ENCODE measurements around the gene PDIA4. TPM values are rescaled to one million over a fixed set of nuclear protein-coding genes. Genes with fewer than 3 reads are reported as not detected.
A peak's percentile ranks its signal among the peaks of the same experiment; 100 is the strongest.

PDIA4 gene
- total and polyA plus RNA-seq, 2 experiments from 2014 or later = 371 to 413 TPM

GRCh38 chr7:149060156-149060555, 31.9 kb upstream of the PDIA4 start:
- Histone ChIP-seq H3K4me2 (no peak overlapping the region), H3K27ac (peak overlapping the region; percentile 11), H3K9me3 (ENCODE audit: low read depth) (no peaks in the 10 kb centered on the region), H3K27me3 (no peaks in the 10 kb centered on the region), H3K79me2 (peaks cover 4% of the 10 kb centered on the region), H3K4me1 (ENCODE audit: insufficient read depth) (no peaks in the 10 kb centered on the region), H2AFZ (no peak overlapping the region), H3K36me3 (replicated peaks; ENCODE audit: insufficient read depth, low read depth) (no peaks in the 10 kb centered on the region), H3K9me2 (replicated peaks; ENCODE audit: insufficient read depth) (no peaks in the 10 kb centered on the region), H3K4me3 (no peak overlapping the region), H4K20me1 (ENCODE audit: insufficient read depth, poor library complexity, severe bottlenecking) (no peaks in the 10 kb centered on the region)
- DNase-seq (ENCODE audit: low spot score) = no peak
- TF ChIP-seq, protein P1, sequence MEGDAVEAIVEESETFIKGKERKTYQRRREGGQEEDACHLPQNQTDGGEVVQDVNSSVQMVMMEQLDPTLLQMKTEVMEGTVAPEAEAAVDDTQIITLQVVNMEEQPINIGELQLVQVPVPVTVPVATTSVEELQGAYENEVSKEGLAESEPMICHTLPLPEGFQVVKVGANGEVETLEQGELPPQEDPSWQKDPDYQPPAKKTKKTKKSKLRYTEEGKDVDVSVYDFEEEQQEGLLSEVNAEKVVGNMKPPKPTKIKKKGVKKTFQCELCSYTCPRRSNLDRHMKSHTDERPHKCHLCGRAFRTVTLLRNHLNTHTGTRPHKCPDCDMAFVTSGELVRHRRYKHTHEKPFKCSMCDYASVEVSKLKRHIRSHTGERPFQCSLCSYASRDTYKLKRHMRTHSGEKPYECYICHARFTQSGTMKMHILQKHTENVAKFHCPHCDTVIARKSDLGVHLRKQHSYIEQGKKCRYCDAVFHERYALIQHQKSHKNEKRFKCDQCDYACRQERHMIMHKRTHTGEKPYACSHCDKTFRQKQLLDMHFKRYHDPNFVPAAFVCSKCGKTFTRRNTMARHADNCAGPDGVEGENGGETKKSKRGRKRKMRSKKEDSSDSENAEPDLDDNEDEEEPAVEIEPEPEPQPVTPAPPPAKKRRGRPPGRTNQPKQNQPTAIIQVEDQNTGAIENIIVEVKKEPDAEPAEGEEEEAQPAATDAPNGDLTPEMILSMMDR (IDR thresholded peaks at IDR 0.05; ENCODE audit: poor library complexity) = no peak
- no peak for TF ChIP-seq EZH2 (IDR thresholded peaks at IDR 0.05; ENCODE audit: borderline replicate concordance)
- TF ChIP-seq EZH2phosphoT487 (IDR thresholded peaks at IDR 0.05; ENCODE audit: low read depth, severe bottlenecking, unreplicated experiment) = no peak
- 78% methylated on average over 1 of the region's 1 CpG for WGBS (ENCODE audit: low lambda C conversion rate, missing lambda C conversion rate)

- Histone ChIP-seq H3K79me2 (no peaks in the 10 kb centered on the region), H3K9me3 (ENCODE audit: low read depth) (no peaks in the 10 kb centered on the region), H3K27me3 (no peaks in the 10 kb centered on the region), H3K4me2 (no peak overlapping the region), H3K9me2 (replicated peaks; ENCODE audit: insufficient read depth) (no peaks in the 10 kb centered on the region), H3K27ac (no peak overlapping the region), H2AFZ (no peak overlapping the region), H3K4me3 (no peak overlapping the region), H3K36me3 (replicated peaks; ENCODE audit: insufficient read depth, low read depth) (no peaks in the 10 kb centered on the region), H4K20me1 (ENCODE audit: insufficient read depth, poor library complexity, severe bottlenecking) (no peaks in the 10 kb centered on the region), H3K4me1 (ENCODE audit: insufficient read depth) (no peaks in the 10 kb centered on the region)
- TF ChIP-seq, protein P1 (IDR thresholded peaks at IDR 0.05; ENCODE audit: poor library complexity) = no peak
- TF ChIP-seq EZH2 (IDR thresholded peaks at IDR 0.05; ENCODE audit: borderline replicate concordance) (no peak), EZH2phosphoT487 (IDR thresholded peaks at IDR 0.05; ENCODE audit: low read depth, severe bottlenecking, unreplicated experiment) (no peak)
- DNase-seq (ENCODE audit: low spot score) = no peak
- whole genome bisulfite sequencing (ENCODE audit: low lambda C conversion rate, missing lambda C conversion rate) = 96% methylated on average over 8 of the region's 8 CpGs
These were observed 25.6 kb upstream of the PDIA4 start for GRCh38 chr7:149053885-149054284.

DNA sequence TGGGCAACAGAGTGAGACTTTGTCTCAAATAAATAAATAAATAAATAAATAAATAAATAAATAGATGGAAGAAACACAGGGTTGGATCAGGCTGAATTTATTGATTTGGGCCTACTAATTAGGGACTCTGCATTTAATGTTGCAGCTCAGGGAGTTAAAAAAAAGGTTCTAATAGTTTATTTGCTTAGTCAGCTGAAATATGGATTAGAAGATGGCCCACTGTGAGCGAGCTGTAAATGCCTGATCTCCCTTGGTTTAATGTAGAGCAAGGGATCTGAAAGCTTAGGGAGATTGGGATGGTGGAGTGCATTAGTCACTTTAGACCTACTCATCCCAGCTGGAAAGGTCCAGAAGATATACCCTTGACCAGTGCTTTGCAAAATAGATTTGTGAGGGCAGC, 25.1 kb upstream of the PDIA4 start:
- WGBS (ENCODE audit: low lambda C conversion rate, missing lambda C conversion rate) = 92% methylated on average over 1 of the region's 1 CpG

More for the DNA sequence above, 25.1 kb upstream of the PDIA4 start:
- H3K4me3 ChIP-seq = no peak overlapping the region
- DNase-seq (ENCODE audit: low spot score) = no peak
- no peaks in the 10 kb centered on the region for H3K79me2 ChIP-seq
- no peak overlapping the region for H3K27ac ChIP-seq
- no peak overlapping the region for H3K4me2 ChIP-seq
- TF ChIP-seq, protein P1 (IDR thresholded peaks at IDR 0.05; ENCODE audit: poor library complexity) = no peak
- no peak for TF ChIP-seq EZH2phosphoT487 (IDR thresholded peaks at IDR 0.05; ENCODE audit: low read depth, severe bottlenecking, unreplicated experiment)
- no peak for TF ChIP-seq EZH2 (IDR thresholded peaks at IDR 0.05; ENCODE audit: borderline replicate concordance)
- H3K9me3 ChIP-seq (ENCODE audit: low read depth) = no peaks in the 10 kb centered on the region
- H3K27me3 ChIP-seq = no peaks in the 10 kb centered on the region
- H3K4me1 ChIP-seq (ENCODE audit: insufficient read depth) = no peaks in the 10 kb centered on the region
- no peak overlapping the region for H2AFZ ChIP-seq
- no peaks in the 10 kb centered on the region for H3K9me2 ChIP-seq (replicated peaks; ENCODE audit: insufficient read depth)
- H3K36me3 ChIP-seq (replicated peaks; ENCODE audit: insufficient read depth, low read depth) = no peaks in the 10 kb centered on the region
- H4K20me1 ChIP-seq (ENCODE audit: insufficient read depth, poor library complexity, severe bottlenecking) = no peaks in the 10 kb centered on the region
